ENCODE data around the gene GRAMD1B. TPM values are rescaled to one million over a fixed set of nuclear protein-coding genes. Genes with fewer than 3 reads are reported as not detected.
"Not testable (repeated sequence)": the region's sequence is repeated elsewhere in the genome, so short reads cannot be mapped to it uniquely, and the experiment has no call there.

Gene GRAMD1B
- total RNA-seq, 4 donors from 2014 or later: under 0.01 to 6.5 (median 3.7) TPM

DNA sequence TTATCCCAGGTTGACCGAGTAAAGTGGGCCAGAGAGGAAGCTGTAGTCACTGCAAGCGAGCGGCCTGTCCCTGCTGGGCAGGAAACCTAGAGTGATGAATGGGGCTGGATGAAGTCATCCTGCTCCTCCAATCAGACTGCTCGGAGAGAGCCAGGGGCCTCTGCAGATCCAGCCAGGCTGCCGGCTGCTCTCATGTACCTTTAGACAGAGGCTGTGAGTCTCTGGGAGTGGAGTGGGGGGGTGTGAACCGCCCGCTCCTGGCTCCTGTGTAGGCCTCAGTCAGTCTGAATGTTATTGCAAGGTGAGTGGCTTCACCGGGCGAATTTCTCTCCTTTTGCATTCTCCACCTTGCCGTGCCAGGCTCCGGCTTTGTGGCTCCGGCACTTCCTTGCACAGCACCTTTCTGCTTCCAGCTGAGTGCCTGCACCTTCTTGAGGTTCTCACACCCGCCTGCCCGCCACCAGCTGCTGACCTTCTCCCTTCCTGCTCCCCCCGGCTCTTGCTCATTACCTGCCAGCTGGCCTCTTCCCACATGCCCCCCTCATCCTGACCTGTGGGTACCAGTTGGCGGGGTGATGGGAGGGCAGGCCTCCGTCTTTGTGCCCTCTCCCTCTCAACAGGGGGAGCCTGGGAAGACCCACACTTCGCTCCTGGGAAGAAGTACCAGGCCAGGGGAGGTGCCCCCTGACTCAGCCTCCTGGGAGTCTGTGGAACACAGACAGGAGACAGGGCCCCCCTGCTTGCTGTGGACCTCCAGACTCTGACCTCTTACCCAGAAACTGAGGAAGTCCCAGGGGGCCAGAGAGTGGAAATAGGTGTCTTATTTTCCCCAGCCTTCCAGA is 79.9 kb downstream of the GRAMD1B start:
- H3K36me3 ChIP-seq: no peaks in the 10 kb centered on the region
- no peaks in the 10 kb centered on the region for H3K9me3 ChIP-seq
- TF ChIP-seq, protein P1, sequence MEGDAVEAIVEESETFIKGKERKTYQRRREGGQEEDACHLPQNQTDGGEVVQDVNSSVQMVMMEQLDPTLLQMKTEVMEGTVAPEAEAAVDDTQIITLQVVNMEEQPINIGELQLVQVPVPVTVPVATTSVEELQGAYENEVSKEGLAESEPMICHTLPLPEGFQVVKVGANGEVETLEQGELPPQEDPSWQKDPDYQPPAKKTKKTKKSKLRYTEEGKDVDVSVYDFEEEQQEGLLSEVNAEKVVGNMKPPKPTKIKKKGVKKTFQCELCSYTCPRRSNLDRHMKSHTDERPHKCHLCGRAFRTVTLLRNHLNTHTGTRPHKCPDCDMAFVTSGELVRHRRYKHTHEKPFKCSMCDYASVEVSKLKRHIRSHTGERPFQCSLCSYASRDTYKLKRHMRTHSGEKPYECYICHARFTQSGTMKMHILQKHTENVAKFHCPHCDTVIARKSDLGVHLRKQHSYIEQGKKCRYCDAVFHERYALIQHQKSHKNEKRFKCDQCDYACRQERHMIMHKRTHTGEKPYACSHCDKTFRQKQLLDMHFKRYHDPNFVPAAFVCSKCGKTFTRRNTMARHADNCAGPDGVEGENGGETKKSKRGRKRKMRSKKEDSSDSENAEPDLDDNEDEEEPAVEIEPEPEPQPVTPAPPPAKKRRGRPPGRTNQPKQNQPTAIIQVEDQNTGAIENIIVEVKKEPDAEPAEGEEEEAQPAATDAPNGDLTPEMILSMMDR (IDR thresholded peaks at IDR 0.05): no peak
- TF ChIP-seq POLR2A (IDR thresholded peaks at IDR 0.05): no peak
- no peak overlapping the region for H3K4me3 ChIP-seq
- no peaks in the 10 kb centered on the region for H3K27me3 ChIP-seq
- H3K4me1 ChIP-seq: no peaks in the 10 kb centered on the region
- no peak overlapping the region for H3K27ac ChIP-seq
- no peak for DNase-seq
- intact Hi-C loops (cut with DNase I; ENCODE audit: low total_unique reads): loop anchor here (5.0 kb wide), 1 partner anchor 67 kb away; no protein-coding TSS in a partner anchor

DNA sequence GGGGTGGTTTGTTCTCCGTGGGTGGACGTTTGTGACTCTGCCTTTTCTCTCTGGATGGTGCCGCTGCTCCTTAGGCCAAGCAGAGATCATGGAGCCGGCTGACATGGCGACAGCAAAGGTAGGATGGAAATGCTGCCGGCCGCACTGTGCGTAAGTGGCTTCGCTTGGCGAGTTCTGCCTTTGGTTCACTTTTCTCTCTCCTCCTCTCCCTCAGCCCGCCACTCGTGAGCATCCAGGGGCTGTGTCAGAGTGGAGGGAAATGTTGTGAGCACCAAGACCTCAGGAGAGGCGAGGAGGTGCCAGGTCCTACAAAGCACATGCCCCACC is 80.5 kb downstream of the GRAMD1B start:
- Histone ChIP-seq H3K27ac (no peak overlapping the region), H3K4me1 (no peaks in the 10 kb centered on the region), H3K27me3 (no peaks in the 10 kb centered on the region), H3K4me3 (no peak overlapping the region), H3K36me3 (no peaks in the 10 kb centered on the region), H3K9me3 (no peaks in the 10 kb centered on the region)
- intact Hi-C loops (cut with DNase I; ENCODE audit: low total_unique reads): loop anchor here (5.0 kb wide), 1 partner anchor 67 kb away; no protein-coding TSS in a partner anchor
- DNase-seq: no peak
- TF ChIP-seq, protein P1 (IDR thresholded peaks at IDR 0.05): no peak
- TF ChIP-seq POLR2A (IDR thresholded peaks at IDR 0.05): no peak

DNA sequence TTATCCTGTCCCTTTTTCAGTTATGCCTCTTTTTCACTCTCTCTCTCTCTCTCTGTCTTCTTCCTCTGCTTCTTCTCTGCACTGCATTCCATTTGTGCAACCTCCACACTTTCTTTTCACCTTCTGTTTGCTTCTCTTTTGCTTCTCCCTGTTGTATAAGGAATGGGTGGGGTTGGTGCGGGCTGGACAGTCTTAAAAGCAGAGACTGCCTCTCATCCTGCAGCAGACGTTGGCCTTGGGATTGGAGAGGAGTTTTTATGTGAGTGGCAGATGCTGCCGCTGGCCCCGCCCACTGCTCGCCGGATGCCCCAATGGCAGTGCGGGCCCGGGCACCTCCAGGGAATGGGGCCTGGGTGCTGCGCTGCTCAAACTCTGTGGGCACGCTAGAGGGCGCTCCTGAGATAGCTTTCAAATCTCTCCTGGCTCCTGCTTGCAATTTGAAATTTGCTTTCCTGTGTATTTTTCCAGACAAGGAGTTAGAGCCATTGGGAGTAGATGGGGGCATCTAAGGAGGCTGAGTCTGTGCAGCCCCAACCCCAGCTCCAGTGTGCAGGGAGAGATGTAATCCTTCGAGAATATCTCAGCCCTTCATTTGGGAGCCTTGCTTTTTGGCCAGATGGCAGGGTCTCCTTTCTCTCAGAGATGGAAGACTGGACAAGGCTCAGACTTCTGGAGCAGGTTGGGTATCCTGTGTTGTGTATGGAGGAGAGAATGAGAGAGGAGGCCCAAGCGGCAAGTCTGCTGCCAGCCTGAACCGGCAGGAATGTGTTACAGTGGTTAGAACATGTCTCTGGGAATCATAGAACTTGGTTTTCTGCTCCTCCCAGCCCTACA is 81.2 kb downstream of the GRAMD1B start:
- no peak for TF ChIP-seq POLR2A (IDR thresholded peaks at IDR 0.05)
- TF ChIP-seq, protein P1 (IDR thresholded peaks at IDR 0.05): peak; percentile 67 to 81 (median 78)
- intact Hi-C loops (cut with DNase I; ENCODE audit: low total_unique reads): loop anchor here (5.0 kb wide), 1 partner anchor 66 kb away; no protein-coding TSS in a partner anchor
- Histone ChIP-seq H3K4me1 (no peaks in the 10 kb centered on the region), H3K4me3 (no peak overlapping the region), H3K27me3 (no peaks in the 10 kb centered on the region), H3K9me3 (no peaks in the 10 kb centered on the region), H3K27ac (no peak overlapping the region), H3K36me3 (no peaks in the 10 kb centered on the region)
- DNase-seq: peak; percentile 73 to 77

DNA sequence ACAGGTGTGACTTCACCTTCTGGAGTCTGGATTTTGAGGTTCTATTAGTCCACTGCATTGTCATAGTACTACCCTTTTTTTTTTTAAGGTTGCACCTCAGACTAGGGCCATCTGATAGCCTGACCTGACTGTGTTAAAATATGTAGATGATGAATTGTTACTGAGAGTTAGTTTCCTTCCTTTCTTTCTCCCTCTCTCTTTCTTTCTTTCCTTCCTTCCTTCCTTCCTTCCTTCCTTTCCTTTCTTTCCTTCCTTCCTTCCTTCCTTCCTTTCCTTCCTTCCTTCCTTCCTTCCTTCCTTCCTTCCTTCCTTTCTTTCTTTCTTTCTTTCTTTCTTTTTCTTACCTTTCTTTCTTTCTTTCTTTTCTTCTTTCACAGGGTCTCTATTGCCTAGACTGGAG is 83.2 kb downstream of the GRAMD1B start:
- not testable (repeated sequence) for H3K27ac ChIP-seq, H3K4me1 ChIP-seq, H3K4me3 ChIP-seq, DNase-seq, H3K9me3 ChIP-seq, H3K36me3 ChIP-seq, H3K27me3 ChIP-seq
- intact Hi-C loops (cut with DNase I; ENCODE audit: low total_unique reads): loop anchor here (5.0 kb wide), 1 partner anchor 64 kb away; no protein-coding TSS in a partner anchor

DNA sequence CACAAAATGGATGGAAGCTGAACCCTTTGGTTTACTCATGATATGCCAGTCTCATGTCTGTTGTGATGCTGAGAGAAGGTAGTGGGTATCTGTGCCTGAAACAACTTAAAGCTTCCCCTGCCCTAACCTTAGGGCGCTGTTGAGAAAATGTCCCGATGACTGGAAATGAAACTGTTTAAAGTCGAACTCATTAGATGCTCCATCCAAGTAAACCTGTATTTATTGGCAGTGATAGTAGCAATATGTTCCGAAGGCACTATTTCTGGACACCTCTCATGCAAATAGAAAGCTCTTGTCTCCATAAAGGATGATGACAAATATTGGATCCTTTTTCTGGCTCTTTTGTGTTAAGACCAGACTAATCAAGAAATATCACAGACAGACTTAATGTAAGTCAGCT is 86.2 kb downstream of the GRAMD1B start:
- intact Hi-C loops (cut with DNase I; ENCODE audit: low total_unique reads): no loop called here
- H3K4me1 ChIP-seq: no peaks in the 10 kb centered on the region
- no peak overlapping the region for H3K4me3 ChIP-seq
- no peak overlapping the region for H3K27ac ChIP-seq
- TF ChIP-seq, protein P1 (IDR thresholded peaks at IDR 0.05): no peak
- H3K36me3 ChIP-seq: no peaks in the 10 kb centered on the region
- H3K27me3 ChIP-seq: no peaks in the 10 kb centered on the region
- no peak for DNase-seq
- no peaks in the 10 kb centered on the region for H3K9me3 ChIP-seq
